ENCODE data around the gene ST3GAL3. TPM values are rescaled to one million over a fixed set of nuclear protein-coding genes. Genes with fewer than 3 reads are reported as not detected.

Gene ST3GAL3
- total RNA-seq, result 9.9 and 22.5 TPM in 2 replicates

GRCh38 chr1:43707190-43708001, at the start of gene ST3GAL3:
TSS of gene ST3GAL3 (plus strand) at chr1:43707536. CDS start at chr1:43736263, 28,727 bp downstream.

GRCh38 chr1:43933386-43934100, 226.2 kb downstream of the ST3GAL3 start, which contains the start of gene ARTN:
TSS of gene ARTN (plus strand) at chr1:43933801. CDS start at chr1:43935657, 1,856 bp downstream.

GRCh38 chr1:43946236-43947060, 239.1 kb downstream of the ST3GAL3 start, which contains the start of gene IPO13:
TSS of gene IPO13 (plus strand) at chr1:43946950. CDS start at chr1:43947601, 651 bp downstream.

GRCh38 chr1:43969746-43970466, 262.6 kb downstream of the ST3GAL3 start, which contains the start of gene DPH2:
TSS of gene DPH2 (plus strand) at chr1:43970010. CDS start at chr1:43970176, 166 bp downstream.

GRCh38 chr1:43974443-43975248, 267.3 kb downstream of the ST3GAL3 start, which contains the start of gene ATP6V0B:
TSS of gene ATP6V0B (plus strand) at chr1:43974960. CDS start at chr1:43975041, 81 bp downstream.

GRCh38 chr1:43978551-43979260, 271.4 kb downstream of the ST3GAL3 start, which contains the start of gene B4GALT2:
TSS of gene B4GALT2 (plus strand) at chr1:43979210. CDS start at chr1:43981161, 1,951 bp downstream.

Other genes with a start within 250 kb of the ST3GAL3 start
- gene PTPRF, start 176.7 kb upstream of the ST3GAL3 start, total RNA-seq, result 58.9 and 785 TPM in 2 replicates
- 29.1 and 65.1 TPM in 2 replicates for gene KDM4A, start 57.4 kb upstream of the ST3GAL3 start, total RNA-seq
- 0.13 TPM in 1 of 2 replicates, not detected in the other for gene ARTN, start 226.3 kb downstream of the ST3GAL3 start, total RNA-seq
- gene IPO13, start 239.4 kb downstream of the ST3GAL3 start, total RNA-seq, result 6.6 and 14.7 TPM in 2 replicates

All from bladder microvascular endothelial cell (primary cell).